WTC11 (cell line): Measurements from ENCODE around the gene RP2.

ENCODE experiments used
- FOXP1 ChIP-seq: sonication (generic); formaldehyde crosslinking; IDR thresholded peaks from 2 replicates; pipeline ENCODE4 v1.8.0; 2022; ENCODE audit warnings: missing genetic modification reagents, mild to moderate bottlenecking, moderate library complexity, borderline replicate concordance
- TF ChIP-seq, protein P1 (sequence below): sonication (generic); formaldehyde crosslinking; IDR thresholded peaks from 2 replicates; pipeline ENCODE4 v1.8.0; 2023; ENCODE audit warnings: missing genetic modification reagents

DNA sequence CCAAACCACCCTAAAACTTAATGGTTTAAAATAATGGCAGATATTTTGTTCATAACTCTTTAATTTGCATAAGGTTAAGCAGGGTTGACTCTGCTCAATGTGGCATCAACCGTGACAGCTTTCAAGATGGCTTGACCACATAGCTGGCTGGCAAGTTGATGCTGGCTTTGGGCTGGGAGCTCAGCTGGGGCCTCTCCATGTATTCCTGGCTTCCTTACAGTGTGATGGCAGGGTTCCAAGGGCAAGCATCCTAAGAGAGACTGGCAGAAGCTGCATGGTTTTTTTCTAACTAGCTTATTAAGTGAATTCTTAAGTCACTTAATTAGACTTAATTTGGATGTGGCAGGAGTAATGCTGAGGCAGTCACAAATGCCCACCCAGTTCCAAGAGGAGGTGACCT lies 4.5 kb downstream of the RP2 start:
- TF ChIP-seq FOXP1 (CRISPR knock-in tag), result no peak
- TF ChIP-seq, protein P1, sequence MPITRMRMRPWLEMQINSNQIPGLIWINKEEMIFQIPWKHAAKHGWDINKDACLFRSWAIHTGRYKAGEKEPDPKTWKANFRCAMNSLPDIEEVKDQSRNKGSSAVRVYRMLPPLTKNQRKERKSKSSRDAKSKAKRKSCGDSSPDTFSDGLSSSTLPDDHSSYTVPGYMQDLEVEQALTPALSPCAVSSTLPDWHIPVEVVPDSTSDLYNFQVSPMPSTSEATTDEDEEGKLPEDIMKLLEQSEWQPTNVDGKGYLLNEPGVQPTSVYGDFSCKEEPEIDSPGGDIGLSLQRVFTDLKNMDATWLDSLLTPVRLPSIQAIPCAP (CRISPR knock-in tag), result no peak
